EL (cell line): Measurements from ENCODE around the gene REN.

Experiments
- DNase-seq: peaks from one replicate; pipeline ENCODE4 v3.0.0-alpha.2; 2016

REN gene

GRCh38 chr1:204166219-204166618 lies at the start of gene REN:
REN (minus strand) TSS chr1:204166337; CDS start chr1:204166293, 44 bp downstream.
- no peak for DNase-seq

GRCh38 chr1:204213668-204214662 lies 47.8 kb upstream of the REN start, which contains the start of gene GOLT1A:
GOLT1A (minus strand) TSS chr1:204213988; CDS start chr1:204213906, 82 bp downstream.
- DNase-seq = peak; percentile 86

DNA sequence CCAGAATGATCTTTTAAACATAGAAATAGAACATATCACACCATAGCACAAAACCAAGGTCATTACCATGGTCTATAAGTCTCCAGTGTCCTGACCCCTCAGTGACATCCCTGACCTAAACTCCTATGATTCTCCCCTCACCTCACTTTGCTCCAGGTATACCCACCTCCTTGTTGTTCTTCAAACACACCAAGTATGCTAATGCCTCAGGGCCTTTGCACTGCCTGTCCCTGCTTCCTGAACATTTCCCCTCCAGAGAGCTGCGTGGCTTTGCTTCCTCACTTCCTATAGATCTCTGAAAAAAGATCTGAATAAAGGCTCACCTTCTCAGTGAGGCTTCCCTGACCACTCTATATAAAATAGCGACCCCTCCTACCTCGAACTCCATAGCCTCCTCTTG lies 46.6 kb upstream of the REN start:
- no peak for DNase-seq

DNA sequence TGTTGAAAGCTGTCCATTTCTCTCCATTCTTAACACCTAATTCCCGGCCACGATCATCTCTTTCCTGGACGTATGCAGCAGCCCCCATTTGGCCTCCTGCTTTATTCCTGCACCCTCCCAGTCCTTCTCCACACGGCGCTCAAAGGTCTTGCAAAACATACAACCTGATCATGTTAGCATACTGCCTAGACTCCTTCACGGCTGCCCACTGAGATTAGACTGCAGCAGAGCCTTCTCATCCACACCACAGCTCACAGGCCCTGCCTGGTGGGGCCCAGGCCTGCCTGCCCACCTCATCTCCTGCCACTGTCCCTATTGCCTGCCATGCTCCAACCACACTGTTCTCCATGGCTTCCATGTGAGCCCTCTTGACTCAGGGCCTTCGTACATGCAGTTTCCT lies 44.9 kb upstream of the REN start:
- no peak for DNase-seq

DNA sequence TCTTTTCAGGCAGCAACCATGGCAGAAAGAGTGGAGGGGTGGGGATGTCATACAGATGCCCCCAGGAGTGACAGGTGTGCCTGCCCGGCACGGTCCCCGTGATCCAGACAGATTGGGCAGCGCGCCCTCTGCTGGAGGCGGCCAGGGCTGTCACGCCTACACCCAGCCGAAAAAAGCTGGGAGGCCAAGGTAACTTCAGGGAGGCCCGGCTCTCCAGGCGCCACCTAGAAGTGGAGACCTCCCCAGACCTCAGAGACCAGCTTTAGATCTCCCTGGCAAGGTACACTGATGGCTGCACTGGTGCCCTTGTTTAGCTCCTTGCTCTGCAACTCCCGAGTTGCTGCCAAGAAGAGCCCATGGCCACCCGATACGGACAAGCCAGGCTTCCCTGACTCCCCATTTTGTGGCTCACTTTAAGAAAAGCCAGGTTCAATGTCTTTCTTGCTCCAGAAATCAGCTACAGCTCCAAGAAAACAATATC lies 41.0 kb upstream of the REN start:
- DNase-seq = peak; percentile 41

GRCh38 chr1:204206121-204206520 lies 40.0 kb upstream of the REN start:
- DNase-seq = peak; percentile 30

- no peak for DNase-seq
These were observed 39.3 kb upstream of the REN start for GRCh38 chr1:204205486-204205885.

DNA sequence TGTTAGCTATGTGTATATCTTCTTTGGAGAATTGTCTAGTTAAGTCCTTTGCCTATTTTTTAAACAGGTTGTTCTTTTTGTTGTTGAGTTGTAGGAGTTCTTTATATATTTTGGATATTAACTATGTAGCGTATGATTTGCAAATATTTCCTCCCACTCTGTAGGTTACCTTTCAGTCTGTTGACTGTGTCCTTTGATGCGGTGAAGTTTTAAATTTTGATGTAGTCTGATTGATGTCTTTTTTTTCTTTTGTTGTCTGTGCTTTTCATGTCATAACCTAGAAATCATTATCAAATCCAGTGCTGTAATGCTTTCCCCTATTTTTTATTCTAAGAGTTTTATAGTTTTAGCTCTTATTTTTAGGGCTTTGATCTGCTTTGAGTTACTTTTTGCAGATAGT lies 38.8 kb upstream of the REN start:
- DNase-seq = no peak

- no peak for DNase-seq
These were observed 37.1 kb upstream of the REN start for GRCh38 chr1:204203206-204203767.

DNA sequence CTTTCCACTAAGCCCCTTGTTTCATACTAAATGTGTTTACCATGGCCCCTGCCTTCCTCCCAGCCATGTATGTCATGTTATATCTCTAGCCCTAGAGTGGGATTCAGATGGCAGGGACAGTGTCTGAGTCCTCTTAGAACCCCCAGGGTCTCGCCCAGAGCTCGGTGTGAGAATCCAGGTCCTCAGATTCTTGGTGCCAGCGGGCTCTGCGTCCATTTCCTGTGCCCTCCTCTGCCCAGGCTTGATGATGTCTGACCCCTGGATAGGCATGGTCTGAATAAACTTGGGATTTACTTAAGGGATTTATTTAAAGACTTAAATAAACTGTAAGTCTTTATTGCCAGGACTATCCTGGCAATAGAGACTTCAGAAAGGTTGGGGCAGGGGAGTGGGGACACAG lies 36.3 kb upstream of the REN start:
- DNase-seq = no peak

GRCh38 chr1:204201348-204202040 lies 35.4 kb upstream of the REN start:
- DNase-seq = no peak

GRCh38 chr1:204199579-204199978 lies 33.4 kb upstream of the REN start:
- DNase-seq = no peak

DNA sequence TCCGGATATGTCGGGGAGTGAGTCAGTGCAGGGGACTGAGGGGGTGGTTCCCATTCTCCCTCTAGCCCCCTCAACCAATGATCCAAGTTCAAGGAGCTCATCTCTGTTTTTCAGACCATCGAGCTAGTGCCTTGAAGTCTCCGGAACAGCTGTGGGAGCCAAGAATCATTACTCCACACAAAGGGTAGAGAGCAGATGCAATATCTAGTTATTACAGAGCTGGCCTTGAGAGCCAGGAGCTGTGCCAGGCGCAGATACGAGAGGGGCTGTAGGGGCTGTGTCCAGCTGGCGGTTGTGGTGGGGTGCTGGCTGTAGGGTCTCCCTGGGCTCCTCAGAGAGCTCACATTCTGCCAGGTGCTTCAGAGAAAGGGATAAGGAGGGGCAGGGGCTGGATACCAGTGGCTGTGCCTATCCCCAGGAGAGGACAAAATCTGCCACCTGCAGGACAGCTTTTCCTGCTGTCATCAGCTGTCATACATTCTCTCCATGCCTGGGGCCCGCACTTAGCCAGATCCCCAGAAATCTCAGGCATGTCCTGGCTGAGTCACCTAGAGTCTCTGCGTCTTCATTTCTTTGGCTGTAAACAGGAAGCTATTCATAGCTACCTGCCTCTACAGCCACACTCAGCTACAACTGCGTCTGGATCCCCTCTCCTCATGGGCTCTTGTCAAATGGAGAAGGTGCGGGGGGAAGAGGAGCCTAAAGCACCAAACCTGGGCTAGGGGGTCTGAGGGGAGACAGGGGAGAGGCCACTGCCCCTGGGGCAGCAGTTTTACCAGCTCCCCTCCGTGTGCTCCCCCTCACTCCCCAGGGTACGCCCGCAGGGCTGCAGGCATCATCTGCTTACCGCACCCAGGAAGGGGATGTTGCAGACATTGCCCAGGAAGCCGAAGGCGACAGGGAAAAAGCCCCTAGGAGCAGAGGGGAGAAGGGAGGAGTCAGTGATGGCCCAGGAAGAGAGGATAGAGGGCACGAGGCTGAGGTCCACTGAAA lies 32.5 kb upstream of the REN start:
- peak; percentile 88 for DNase-seq

DNA sequence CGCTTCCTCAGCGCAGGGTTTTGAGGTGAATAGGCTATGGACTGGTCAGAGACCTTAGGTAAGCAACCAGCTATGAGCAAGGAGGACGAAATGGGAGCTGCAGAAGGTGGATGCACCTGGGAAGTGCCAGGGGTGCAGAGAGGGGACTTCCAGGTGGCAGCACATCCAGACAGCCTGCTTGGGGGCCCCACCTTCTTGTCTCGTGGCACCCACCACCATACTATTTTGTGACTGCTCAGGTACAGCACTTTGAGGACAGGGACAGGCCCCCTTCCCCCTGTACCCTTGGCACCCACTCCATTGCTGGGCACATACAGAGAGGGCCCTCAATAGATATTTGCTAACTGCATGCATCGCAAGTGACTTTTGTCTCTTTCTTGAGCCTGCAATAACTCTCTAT lies 30.9 kb upstream of the REN start:
- DNase-seq = no peak

GRCh38 chr1:204196068-204196795 lies 30.1 kb upstream of the REN start, which contains the start of gene KISS1:
KISS1 (minus strand) TSS chr1:204196491; CDS start chr1:204192876, 3,615 bp downstream.
- DNase-seq = no peak

- no peak for DNase-seq
These were observed 28.6 kb upstream of the REN start for GRCh38 chr1:204194771-204195170.

GRCh38 chr1:204194080-204194479 lies 27.9 kb upstream of the REN start:
- DNase-seq = no peak

DNA sequence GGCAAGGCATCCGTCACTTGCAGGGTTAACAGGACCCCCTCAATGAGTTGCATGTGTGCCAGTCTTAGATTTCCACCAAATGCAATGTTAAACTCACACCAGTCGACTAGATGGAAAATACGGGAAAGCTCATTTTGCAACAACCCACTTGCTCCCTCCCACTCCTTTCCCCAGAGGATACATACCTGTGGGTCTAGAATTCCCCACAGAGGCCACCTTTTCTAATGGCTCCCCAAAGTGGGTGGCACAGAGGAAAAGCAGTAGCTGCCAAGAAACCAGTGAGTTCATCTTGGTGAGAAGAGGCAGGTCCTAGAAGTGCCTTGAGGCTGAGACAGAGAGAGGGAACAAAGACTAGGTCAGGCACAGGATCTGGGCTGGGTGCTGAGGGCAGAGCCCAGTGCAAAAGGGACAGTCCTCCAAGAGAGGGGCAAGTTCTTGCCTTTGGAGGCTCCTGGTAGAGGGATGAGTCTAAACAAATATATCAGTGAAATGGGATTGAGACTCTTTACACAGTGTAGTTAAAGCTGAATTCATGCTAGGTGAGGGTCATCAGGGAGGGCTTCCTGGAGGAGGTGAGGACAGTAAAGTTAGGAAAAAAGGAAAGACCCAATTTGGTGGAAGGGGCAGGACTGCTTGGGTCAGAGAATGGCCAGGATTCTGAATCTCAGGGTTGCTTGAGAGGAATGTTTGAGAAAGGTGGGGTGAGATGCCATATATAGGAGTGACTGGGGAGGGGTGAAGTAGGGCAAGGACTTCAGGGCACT lies 26.6 kb upstream of the REN start:
- no peak for DNase-seq

DNA sequence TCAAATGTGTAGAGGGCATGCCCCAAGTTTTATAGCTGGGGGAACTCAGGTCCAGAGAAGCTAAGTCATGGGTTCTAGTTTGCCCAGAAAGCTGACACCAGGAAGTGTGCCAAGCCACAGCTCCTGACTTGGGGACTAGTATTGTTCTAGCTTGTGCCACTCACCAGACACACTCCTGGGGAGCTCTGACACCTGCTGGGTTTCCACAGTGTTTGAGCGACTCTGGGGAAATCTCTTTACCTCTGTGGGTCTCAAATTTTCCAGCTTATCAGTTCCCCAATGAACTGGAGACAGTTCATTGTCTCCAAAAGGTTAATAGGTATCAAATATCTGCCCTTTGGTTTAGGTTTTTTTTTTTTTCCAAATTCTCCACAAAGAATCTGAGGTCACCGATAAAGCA lies 25.9 kb upstream of the REN start:
- DNase-seq = no peak

DNA sequence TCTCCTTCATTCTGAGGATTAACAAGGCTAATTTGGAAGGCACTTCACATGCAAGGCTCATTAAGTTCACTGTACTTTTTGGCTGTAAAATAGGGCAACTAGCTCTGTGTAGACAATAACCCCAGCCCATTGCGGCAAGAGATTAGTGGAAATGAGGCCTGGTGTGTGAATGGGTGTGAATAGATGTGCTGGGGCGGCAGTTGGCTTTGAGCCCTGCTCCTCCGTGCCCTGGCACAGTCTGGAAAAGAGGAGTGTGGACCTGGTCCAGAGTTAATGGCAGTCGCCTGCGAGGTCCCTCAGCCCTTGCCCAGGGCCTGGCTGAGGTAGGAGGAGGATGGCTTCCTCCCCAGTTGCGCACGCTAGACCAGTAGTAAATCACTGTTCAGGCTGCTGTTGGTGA lies 25.3 kb upstream of the REN start:
- DNase-seq = no peak
